GM18868 (cell line): ENCODE measurements around the gene GALT.

Source experiments
- ATAC-seq: cut with Tn5 transposase; IDR thresholded peaks from one replicate; pipeline ENCODE4 v1.9.1; 2021; ENCODE audit warnings: mild to moderate bottlenecking, moderate library complexity; ENCODE audit not compliant: unreplicated experiment

The GALT gene

DNA sequence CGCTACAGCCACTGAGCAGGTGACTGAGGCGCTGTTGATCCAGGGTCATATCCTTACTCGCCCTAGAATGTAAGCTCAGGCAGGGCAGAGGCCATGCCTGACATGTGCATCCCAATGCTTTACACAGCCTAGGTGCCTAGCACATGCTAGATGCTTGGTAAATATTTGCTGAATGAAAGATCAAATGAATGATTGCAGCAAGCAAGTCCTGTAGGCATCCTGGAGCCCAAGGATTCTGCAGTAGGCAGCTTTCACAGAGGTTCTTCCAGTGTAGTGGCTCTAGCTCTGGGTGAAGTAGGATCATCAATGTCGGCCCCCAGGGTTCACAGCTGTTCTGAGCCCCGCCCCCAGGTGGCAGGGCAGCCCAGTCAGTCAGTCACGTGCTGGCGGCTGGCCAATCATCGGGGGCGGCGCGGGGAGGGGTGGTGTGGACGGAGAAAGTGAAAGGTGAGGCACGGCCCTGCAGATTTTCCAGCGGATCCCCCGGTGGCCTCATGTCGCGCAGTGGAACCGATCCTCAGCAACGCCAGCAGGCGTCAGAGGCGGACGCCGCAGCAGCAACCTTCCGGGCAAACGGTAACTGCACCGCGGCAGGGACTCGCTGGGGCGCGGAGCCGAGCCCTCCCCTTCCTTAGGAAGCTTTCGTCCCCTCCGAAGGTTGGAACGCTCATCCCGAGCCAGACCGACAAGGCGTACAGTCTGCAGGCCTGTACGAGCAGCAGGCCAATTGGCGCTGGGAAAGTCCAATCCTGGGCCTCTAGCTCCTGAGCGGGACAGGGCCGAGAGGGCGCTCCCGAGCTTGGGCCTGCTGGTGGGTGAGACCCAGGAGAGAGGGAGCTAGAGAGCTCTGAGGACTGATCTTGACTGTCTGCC is at the start of gene GALT:
GALT (plus strand) TSS at position 465 of the 873 bp plus-strand sequence; CDS start at position 495, 30 bp downstream.
- ATAC-seq = peak; percentile 87

GRCh38 chr9:34599546-34599945 is 46.9 kb upstream of the GALT start:
- ATAC-seq = no peak

GRCh38 chr9:34600908-34601307 is 45.6 kb upstream of the GALT start:
- no peak for ATAC-seq

- no peak for ATAC-seq
These were observed 44.4 kb upstream of the GALT start for GRCh38 chr9:34601937-34602573.

DNA sequence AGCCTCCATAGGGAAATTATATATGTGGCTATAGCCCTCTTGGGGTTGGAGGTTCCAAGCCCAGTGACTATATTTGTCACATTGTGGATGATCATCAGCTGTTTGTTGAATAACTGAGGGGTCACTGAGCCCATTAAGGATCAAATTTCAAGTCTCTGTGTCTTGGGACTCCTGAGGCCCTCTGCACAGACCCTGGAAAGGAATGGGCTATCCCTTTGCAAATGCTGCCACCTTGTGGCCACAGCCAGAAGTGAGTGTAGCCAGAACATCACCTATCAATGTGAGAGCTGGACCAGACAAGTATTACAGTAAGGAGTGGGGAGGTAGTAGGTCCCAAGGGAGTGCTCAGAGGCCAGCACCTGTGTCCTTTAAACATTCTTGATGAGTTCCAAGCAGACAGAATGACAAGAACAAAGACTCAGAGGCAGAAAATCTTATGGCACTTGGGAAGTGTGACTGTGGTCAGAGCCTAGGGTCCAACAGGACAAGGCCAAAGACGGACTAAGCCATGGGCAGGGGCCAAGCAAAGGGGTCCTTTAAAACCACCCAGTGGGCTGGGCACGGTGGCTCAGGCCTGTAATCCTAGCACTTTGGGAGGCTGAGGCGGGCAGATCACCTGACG is 42.8 kb upstream of the GALT start:
- ATAC-seq = peak; percentile 70

DNA sequence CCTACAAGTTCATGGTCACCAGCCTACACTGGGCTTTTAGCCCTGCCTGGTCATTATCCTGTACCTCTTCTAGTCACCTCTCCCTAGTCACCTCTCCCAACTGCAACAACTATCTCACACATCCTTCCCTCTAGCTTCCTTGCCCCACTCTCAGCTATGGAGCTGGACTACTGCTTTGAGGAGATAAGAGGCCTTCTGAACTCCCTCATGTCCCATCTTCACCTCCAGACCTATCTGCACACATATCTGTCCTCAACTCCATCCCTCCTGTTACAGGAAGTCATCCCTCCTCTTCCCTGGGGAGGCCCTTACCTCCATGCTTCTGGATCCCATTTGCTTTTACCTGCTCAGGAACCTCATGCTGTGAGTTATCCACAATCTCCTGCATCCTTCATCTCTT is 40.3 kb upstream of the GALT start:
- no peak for ATAC-seq

DNA sequence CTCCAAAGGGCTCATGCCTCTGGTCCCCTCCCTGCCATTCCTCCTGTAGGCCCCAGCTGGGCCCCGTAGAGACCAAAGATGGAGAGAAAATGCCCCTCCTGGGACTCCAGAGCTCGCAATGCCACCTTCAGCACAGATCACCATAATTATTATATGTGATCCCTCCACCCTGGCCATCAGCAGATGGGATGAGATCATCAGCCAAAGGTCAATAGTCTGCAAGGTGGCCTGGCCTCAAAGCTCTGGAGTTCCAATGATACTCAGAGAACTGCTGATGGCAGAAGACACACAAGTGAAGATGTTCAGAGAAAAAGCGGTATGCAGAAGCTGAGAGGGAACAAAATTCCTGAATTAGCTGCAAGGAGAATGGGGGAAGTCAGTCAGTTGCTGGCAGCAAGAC is 39.6 kb upstream of the GALT start:
- no peak for ATAC-seq

GRCh38 chr9:34607331-34607730 is 39.1 kb upstream of the GALT start:
- ATAC-seq = no peak

GRCh38 chr9:34610434-34611206 is 35.9 kb upstream of the GALT start:
- ATAC-seq = no peak

DNA sequence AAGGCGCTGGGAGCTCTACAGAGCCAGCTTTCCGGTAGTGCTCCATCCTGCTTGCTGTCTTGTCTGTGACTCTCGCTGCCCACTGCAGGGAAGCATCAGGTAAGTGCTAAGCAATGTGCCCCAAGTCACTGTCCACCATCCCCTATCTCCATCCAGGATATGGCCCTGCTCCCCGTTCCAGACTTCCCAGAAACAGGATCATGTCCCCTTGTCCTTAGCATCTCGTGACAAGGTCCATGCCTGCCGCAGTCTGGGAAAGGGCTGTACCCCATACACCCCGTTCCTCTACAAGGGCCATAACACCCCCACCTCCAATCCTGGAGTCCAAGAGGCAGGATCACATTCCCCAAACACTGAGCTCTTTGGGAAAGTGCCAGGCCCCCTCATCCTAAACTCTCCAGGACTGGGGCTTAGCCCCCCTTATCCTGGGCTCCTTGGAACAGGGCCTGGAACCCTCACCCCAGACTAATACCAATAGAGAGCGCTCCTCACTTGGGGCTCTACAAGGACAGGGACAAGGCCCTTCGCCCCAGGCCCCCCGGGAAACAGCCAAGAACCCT is 35.1 kb upstream of the GALT start:
- peak; percentile 7 for ATAC-seq

DNA sequence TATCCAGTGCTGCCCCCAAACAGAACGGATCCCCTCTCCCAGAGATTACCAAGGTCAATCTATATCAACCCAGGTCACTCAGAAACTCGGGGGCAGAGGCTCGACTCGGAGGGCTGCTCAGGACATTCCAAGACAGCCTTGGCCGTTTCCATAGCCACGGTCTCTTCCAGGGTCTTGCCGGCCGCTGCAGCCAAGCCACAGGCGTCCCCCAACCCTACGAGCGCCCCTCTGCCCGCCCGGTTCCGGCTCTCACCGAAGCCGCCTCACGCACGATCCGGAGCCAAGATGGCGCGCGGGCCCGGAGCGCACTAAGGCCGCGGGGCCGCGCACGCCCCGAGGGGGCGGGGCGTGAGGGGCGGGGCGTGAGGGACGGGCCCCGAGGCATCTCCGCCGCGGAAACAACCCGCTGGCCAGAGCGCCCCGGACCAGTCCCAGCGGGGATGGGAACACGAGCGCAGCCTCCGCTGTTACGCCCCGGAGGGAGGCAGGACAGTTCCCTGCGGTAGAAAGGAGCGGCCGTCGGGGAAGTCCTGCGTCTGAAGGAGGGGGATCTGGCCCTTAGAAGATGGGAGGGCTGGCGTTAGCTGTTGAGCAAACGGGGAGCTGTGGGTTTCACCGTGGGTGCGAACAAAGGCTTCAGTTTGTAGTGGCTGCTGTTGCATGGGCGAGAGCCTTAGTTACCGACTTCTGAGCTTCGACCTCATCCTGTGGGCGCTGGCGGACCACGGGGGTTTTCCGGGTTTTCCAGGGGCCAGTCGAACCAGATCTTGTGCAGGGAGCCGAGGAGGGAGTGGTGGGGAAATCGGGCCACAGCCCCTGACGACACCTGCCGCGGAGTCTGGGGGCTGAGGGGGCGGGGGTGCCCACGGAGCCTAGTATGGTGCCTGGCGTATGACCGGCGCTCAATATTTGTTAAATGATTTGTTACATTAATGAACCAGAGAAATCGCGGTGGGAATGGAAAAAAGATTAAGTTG is 34.4 kb upstream of the GALT start, which contains the start of gene RPP25L:
RPP25L (minus strand) TSS at position 287 of the 977 bp plus-strand sequence. CDS start 801 bp downstream, outside the sequence.
- peak; percentile 91 for ATAC-seq

- ATAC-seq = peak; percentile 38
These were observed 33.6 kb upstream of the GALT start for GRCh38 chr9:34612788-34613390.

- no peak for ATAC-seq
These were observed 31.3 kb upstream of the GALT start for GRCh38 chr9:34615132-34615531.

GRCh38 chr9:34620061-34620994 is 26.1 kb upstream of the GALT start, which contains the start of gene DCTN3:
Gene DCTN3 (minus strand): TSS chr9:34620495. CDS start chr9:34620464, 31 bp downstream.
- peak; percentile 98 for ATAC-seq

DNA sequence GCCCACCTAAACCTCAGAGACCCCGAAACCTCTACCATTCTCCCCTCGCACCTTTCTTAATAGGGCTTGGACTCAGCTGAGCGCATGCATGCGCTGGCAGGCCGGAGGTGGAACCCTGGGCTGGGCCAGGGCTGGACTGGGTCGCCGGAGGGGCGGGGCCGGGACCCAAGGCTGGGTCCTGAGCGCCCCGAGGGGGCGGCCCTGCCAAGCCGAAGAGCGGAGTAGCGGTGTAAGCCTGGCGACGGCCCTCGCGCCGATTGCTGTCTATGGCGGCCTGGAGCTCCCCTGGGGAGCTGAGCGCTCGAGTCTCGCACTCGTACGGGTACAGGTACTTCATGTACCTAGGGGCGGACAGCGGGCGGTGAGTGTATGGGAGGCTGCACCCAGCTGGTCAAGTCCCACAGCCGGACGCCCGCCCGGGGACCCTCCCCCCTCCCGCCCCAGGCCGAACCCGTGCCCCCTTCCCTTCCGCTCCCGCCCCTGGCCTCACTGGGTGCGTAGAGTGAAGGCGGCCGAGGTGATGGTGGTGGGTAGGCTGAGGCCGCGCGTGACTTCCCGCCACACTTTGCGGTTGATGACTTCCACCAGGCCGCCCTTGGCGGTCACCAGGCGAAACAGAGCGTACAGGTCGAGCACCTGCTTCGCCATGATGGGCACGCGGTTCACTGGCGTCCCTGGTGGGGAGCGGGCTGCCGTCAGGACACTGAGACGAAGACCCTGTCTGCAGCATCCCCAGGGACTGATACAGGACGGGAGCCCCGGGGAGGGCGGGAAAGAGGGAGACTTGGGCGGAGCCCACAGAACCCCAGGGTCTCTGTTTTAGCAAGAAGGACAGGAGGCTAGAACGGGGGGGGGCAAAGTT is 22.9 kb upstream of the GALT start:
- no peak for ATAC-seq

DNA sequence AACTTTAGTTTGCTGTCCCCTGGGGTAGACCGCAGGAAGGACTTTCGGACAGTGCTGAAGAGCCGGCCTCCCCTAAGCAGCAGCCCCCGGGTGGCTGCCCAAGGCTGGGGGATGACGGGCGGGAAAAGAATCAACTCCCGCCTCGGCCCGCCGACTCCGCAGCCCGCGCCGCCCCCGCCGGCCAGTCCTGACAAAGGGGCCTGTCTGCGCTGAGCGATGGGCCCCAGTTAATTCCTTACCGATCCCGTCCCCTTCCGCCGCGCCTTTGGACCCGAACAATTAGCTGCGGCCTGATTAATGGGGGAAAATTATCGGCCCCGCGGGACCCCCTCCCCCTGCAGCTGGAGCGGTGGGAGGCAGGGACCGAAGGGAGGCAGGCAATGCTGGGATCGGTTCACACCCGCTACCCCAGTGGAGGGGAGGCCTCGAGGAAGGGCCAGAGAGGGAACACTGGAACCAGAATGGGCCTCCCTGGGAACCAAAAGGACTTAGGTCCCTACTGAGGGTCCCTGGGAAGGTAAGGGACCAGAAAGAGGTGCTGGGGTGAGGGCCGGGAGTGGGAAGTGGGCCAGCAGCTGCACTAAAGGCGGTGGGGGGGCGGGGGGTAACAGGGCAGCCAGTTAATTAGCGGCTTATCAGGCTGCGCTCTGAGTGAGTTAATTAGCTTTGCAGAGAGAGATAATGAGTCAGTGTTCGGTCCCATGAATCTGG is 21.8 kb upstream of the GALT start:
- ATAC-seq = no peak
